NT2/D1 (cell line): ENCODE measurements around the gene DCC.

ENCODE experiments used
- DNase-seq: peaks from one replicate; pipeline ENCODE4 v3.0.0-alpha.2; 2011; ENCODE audit warnings: low read depth, low spot score
- H3K27me3 ChIP-seq: 2 replicates; pipeline ENCODE4 v1.6.0; 2011; ENCODE audit warnings: mild to moderate bottlenecking; ENCODE audit not compliant: insufficient read length, insufficient read depth
- H3K36me3 ChIP-seq: 2 replicates; pipeline ENCODE4 v1.6.1; 2011; ENCODE audit warnings: mild to moderate bottlenecking, low read length, mixed read lengths; ENCODE audit not compliant: insufficient read depth, insufficient read length
- H3K4me1 ChIP-seq: 2 replicates; pipeline ENCODE4 v1.5.1; 2011; ENCODE audit not compliant: insufficient read depth, insufficient read length
- H3K4me3 ChIP-seq: 2 replicates; pipeline ENCODE4 v1.5.1; 2011; ENCODE audit warnings: low read depth; ENCODE audit not compliant: insufficient read length
- H3K9ac ChIP-seq: 2 replicates; pipeline ENCODE4 v1.6.0; 2011; ENCODE audit warnings: low read depth; ENCODE audit not compliant: insufficient read length
- H3K9me3 ChIP-seq: 2 replicates; pipeline ENCODE4 v1.5.1; 2011; ENCODE audit warnings: mild to moderate bottlenecking, low read length; ENCODE audit not compliant: insufficient read depth
- SUZ12 ChIP-seq: IDR thresholded peaks from 2 replicates; pipeline ENCODE4 v1.6.1; 2011; ENCODE audit not compliant: insufficient read length, insufficient read depth; ENCODE audit errors: extremely low read depth
- YY1 ChIP-seq: IDR thresholded peaks from 2 replicates; pipeline ENCODE4 v1.6.1; 2011; ENCODE audit not compliant: insufficient read length, insufficient read depth
- ZNF274 ChIP-seq: IDR thresholded peaks from 2 replicates; pipeline ENCODE4 v1.6.1; 2011; ENCODE audit warnings: mild to moderate bottlenecking, low read depth, low read length

DCC gene

DNA sequence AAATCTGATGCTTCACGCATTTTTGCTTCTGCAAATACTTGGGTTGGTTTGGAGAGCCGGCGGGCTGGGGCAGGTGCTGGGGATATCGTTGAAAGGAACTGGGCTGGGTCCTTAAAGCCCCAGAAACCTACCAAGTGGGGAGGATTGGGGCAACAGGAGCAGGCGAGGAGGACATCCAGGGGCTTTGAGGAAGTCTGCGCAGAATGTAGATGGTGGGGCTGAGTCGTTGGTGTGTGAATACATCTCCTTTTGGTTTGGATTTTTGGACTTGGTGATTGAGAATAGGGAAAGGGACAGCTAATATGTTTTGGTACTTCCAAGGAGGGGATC lies 1.1 kb downstream of the DCC start:
- H3K9me3 ChIP-seq: no peaks in the 10 kb centered on the region
- peaks cover 2% of the 10 kb centered on the region for H3K4me1 ChIP-seq
- no peaks in the 10 kb centered on the region for H3K36me3 ChIP-seq
- no peak for TF ChIP-seq YY1
- no peak for TF ChIP-seq SUZ12
- no peak for TF ChIP-seq ZNF274
- DNase-seq: no peak
- H3K9ac ChIP-seq: no peak overlapping the region
- peak overlapping the region; percentile 11 for H3K4me3 ChIP-seq
- peaks cover 52% of the 10 kb centered on the region for H3K27me3 ChIP-seq

DNA sequence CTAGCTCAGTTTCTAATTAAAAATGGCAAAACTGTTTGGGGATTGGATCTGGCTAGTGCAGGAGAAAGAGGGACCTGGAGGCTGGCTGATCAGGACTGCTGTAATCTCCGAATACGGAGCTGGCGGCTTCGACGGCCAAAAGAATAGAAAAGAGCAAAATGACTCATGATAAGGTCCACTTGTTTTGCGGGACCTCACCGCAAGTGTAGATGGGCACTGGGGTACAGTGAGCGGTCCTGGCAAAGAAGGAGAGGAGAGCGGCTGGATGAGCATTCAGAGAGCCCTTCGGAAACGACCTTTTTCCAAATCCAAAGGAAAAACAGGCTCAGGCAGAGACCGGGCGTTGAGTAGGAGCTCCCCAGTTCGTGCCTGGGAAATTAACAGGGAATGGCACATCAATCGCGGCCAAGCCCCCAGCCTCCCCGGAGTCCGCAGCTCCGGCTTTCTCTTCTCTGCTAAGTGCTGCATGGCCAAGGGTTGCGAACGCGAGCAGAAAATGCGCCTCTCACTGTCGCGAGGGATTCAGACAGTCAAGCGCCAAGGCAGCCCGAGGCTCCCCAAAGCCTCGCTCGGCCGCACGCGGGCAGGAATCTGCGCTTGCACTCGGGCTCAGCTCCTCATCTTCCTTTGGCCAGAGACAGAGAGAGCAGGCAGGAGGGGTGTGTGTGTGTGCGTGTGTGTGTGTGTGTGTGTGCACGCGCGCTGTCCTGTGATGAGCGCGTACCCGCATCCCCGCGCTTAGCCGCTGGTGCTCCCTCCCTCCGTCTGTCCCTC lies 1.8 kb downstream of the DCC start:
- Histone ChIP-seq H3K4me3 (peak overlapping the region; percentile 46), H3K4me1 (peaks cover 2% of the 10 kb centered on the region), H3K9me3 (no peaks in the 10 kb centered on the region), H3K36me3 (no peaks in the 10 kb centered on the region), H3K9ac (no peak overlapping the region), H3K27me3 (peaks cover 52% of the 10 kb centered on the region)
- no peak for DNase-seq
- no peak for TF ChIP-seq SUZ12
- no peak for TF ChIP-seq ZNF274
- no peak for TF ChIP-seq YY1

DNA sequence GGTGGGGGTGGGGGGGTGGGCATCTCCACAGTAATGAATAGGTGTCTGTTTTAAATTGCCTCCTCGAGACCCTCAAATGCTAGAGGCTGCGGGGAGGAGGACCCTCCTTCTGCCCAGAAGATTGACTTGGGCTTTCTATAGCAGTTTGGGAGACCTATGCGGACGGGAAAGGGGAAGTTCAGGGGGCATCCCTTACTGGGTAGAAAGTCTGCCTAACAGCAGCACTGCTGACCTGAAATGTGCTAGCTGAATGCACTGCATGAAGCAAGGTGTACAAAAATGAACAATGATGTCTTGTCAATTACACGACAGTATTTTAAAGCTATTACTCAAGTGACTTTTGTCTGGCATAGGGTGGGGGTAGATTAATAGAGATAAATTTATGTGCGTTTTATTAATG lies 2.5 kb downstream of the DCC start:
- Histone ChIP-seq H3K27me3 (peaks cover 52% of the 10 kb centered on the region), H3K4me3 (no peak overlapping the region), H3K36me3 (no peaks in the 10 kb centered on the region), H3K9ac (no peak overlapping the region), H3K9me3 (no peaks in the 10 kb centered on the region), H3K4me1 (peaks cover 2% of the 10 kb centered on the region)
- no peak for DNase-seq
- no peak for TF ChIP-seq ZNF274
- no peak for TF ChIP-seq YY1
- TF ChIP-seq SUZ12: no peak

DNA sequence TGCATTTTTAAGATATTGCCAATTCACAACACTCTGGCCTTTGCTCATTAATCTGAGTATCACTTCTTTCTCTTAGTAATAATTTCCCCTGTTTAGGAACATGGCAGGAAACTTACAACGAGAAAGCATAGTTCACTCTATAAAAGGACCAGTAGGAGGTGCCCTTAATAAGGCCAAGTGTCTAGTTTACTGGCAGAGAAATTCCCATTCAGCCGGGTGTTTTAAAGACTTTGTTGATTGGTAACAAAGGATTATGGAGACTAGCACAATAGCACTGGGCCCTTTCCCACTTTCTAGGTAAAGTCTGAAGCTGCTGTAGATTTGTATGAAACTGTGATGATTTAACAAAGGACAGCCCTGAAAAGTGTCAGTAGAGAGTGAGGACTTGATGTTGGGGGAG lies 3.1 kb downstream of the DCC start:
- TF ChIP-seq SUZ12 (no peak), YY1 (no peak), ZNF274 (no peak)
- DNase-seq: no peak
- peaks cover 48% of the 10 kb centered on the region for H3K27me3 ChIP-seq
- no peaks in the 10 kb centered on the region for H3K36me3 ChIP-seq
- H3K4me3 ChIP-seq: no peak overlapping the region
- peaks cover 3% of the 10 kb centered on the region for H3K9me3 ChIP-seq
- peaks cover 2% of the 10 kb centered on the region for H3K4me1 ChIP-seq
- H3K9ac ChIP-seq: no peak overlapping the region

DNA sequence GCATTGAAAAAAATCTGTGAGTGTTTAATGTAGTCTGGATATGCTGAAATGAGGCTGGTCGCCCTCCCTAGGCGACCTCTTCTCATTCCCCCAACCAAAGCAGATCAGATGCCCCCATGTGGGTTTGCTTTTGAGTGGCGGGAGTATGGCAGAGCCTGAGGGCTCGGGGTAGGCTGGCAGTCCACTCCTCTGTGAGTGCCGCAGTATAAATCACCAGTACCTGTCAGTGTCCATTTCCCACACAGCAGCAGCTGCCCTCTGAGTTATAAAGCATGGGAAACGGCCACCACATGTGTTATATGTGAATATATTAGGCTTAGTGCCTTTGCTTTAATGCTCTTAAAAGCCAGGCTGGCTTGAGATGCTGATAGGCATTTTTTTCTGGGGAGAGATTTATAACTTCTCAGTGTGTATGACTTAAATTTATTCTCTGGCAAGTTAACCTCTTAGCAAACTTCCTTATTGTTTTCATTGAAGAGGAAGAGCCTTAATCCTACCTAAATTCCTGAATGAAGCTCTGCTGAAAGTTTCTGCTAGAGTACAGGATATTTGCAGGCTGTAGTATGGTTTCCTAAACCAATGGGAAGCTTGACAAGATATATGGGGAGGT lies 3.8 kb downstream of the DCC start:
- Histone ChIP-seq H3K36me3 (no peaks in the 10 kb centered on the region), H3K4me1 (peaks cover 2% of the 10 kb centered on the region), H3K9ac (no peak overlapping the region), H3K27me3 (peaks cover 41% of the 10 kb centered on the region), H3K9me3 (peaks cover 5% of the 10 kb centered on the region), H3K4me3 (no peak overlapping the region)
- no peak for DNase-seq
- TF ChIP-seq ZNF274: no peak
- TF ChIP-seq YY1: no peak
- TF ChIP-seq SUZ12: no peak

DNA sequence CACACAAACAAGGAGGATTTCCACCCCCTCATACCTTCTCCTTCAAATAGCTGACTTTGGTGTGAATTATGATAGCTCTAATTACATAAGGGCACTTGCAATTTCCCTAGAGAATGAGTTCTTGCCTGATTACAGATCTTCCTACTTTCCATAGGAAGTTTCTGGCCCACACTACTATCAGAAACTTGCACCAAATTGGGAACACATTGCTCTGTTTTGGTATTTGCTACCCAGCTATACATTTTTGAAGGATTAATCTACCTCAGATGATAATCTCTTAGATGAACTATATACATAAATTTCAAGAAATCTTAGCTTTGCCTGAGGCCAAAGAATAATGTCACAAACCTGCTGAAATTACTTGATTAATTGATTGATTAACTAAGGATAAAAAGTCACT lies 4.9 kb downstream of the DCC start:
- TF ChIP-seq ZNF274 (no peak), SUZ12 (no peak), YY1 (no peak)
- Histone ChIP-seq H3K27me3 (peaks cover 31% of the 10 kb centered on the region), H3K9ac (no peak overlapping the region), H3K4me1 (peaks cover 2% of the 10 kb centered on the region), H3K9me3 (peaks cover 5% of the 10 kb centered on the region), H3K36me3 (no peaks in the 10 kb centered on the region), H3K4me3 (no peak overlapping the region)
- DNase-seq: no peak

DNA sequence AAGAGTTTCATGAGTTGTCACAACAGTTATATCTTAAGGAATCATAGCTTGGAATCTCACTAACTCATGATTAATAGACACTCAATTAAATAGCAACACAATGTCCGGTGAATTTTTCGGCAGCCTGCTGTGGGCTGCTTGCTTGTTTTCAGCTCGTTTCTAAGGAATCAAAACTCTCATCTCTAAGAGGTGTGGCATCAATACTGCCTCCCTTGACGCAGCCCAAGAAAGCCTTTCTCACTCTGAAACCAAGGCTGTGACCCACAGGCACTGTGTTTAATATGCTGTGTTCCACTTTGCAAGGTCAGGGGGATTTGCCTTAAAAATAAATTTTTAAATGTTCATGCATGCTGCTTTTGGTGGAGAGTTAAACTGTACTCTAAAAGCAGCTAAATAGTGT lies 5.4 kb downstream of the DCC start:
- Histone ChIP-seq H3K36me3 (no peaks in the 10 kb centered on the region), H3K9me3 (peaks cover 5% of the 10 kb centered on the region), H3K9ac (no peak overlapping the region), H3K27me3 (peaks cover 25% of the 10 kb centered on the region), H3K4me1 (peaks cover 2% of the 10 kb centered on the region), H3K4me3 (no peak overlapping the region)
- no peak for TF ChIP-seq ZNF274
- no peak for TF ChIP-seq SUZ12
- no peak for TF ChIP-seq YY1
- no peak for DNase-seq
